Heart right ventricle (tissue), 16 donors: ENCODE results near the gene ALDH1A1. TPM values are rescaled to one million over a fixed set of nuclear protein-coding genes. Genes with fewer than 3 reads are reported as not detected.

Experiments used
- ATAC-seq, 8 donors: fragments of 200-7000 bp; cut with Tn5 transposase; one replicate each; pipeline ENCODE4 v1.9.1; 2020; ENCODE audit warnings: mild to moderate bottlenecking in 8 of 8, moderate library complexity in 8 of 8, moderate number of reproducible peaks in 1 of 8
- DNase-seq, 2 donors: peaks; one replicate each; pipeline ENCODE4 v3.0.0-alpha.2; 2020
- H3K27ac ChIP-seq, 10 donors: fragments of 200-600 bp; sonication (generic) in 2 of 10; one replicate each; pipeline versions ENCODE4 v1.5.0 to v1.8.0; 2020 to 2022; ENCODE audit warnings: mild to moderate bottlenecking in 3 of 10
- H3K27me3 ChIP-seq, 7 donors: fragments of 200-600 bp; one replicate each; pipeline ENCODE4 v1.8.0; 2021 to 2022; ENCODE audit warnings: mild to moderate bottlenecking in 2 of 7
- H3K36me3 ChIP-seq, 9 donors: fragments of 200-600 bp; sonication (generic) in 1 of 9; one replicate each; pipeline versions ENCODE4 v1.5.0 to v1.8.0; 2020 to 2022; ENCODE audit warnings: mild to moderate bottlenecking in 2 of 9
- H3K4me1 ChIP-seq, 9 donors: fragments of 200-600 bp; sonication (generic) in 1 of 9; one replicate each; pipeline versions ENCODE4 v1.5.0 to v1.8.0; 2020 to 2022; ENCODE audit warnings: mild to moderate bottlenecking in 4 of 9
- H3K4me3 ChIP-seq, 10 donors: fragments of 200-600 bp; sonication (generic) in 2 of 10; one replicate each; pipeline versions ENCODE4 v1.5.0 to v1.8.0; 2020 to 2022; ENCODE audit warnings: mild to moderate bottlenecking in 7 of 10, moderate library complexity in 2 of 10
- H3K9me3 ChIP-seq, 11 donors: fragments of 200-600 bp in 10 of 11; sonication (generic) in 2 of 11; one replicate each; pipeline versions ENCODE4 v1.5.0 to v1.8.0; 2013 to 2022; ENCODE audit warnings: mild to moderate bottlenecking in 2 of 11, control low read depth in 1 of 11, moderate library complexity in 1 of 11
- CTCF ChIP-seq, 9 donors: fragments of 200-600 bp; sonication (generic) in 2 of 9; IDR thresholded peaks; one replicate each; pipeline versions ENCODE4 v1.5.0 to v1.8.0; 2021 to 2022; ENCODE audit warnings: antibody characterized with exemption in 9 of 9, mild to moderate bottlenecking in 5 of 9, moderate library complexity in 1 of 9
- WGBS, 2 donors: extraction: QIAGEN DNeasy Blood & Tissue Kit; methylation state at CpG; one replicate each; pipeline ENCODE4 v1.1.7; 2013; ENCODE audit warnings: inconsistent platforms in 1 of 2; 5-methylcytosine and 5-hydroxymethylcytosine counted together
- intact Hi-C, 10 donors: fragments of 100-400 bp; cut with DNase I; formaldehyde crosslinking; loops; one replicate each; pipeline versions ENCODE4 v1.11.1 to v1.14.2; 2022
- polyA plus RNA-seq, 2 donors: library from polyadenylated mRNA; stranded (reverse); fragments of 200-250 nt; gene quantifications; one replicate each; pipeline ENCODE4 v1.2.3, GENCODE V29; 2013
- total RNA-seq, 10 donors: library from RNA; stranded (reverse); fragmentation: NEBNext Ultra II Directional in 3 of 10; extraction: Animal tissue kit (Norgen Biotek cat#: 25700) in 3 of 10; gene quantifications; one replicate each; pipeline versions ENCODE4 v1.2.1 to v1.2.4, GENCODE V29; 2021 to 2023
- donor health status: Arrhythmogenic right ventricular cardiomyopathy.
- donor health status: ischemic (EF 13 %, LVEDD 7.1; RV severe dilation, severe dysfunction).
- donor health status: healthy with polysubstance abuse.
- donor health status: DM: no; HTN: yes; CAD: no.
- donor health status: DM: no; HTN: no; CAD: no.
- donor health status: ischemic (EF 25% LVEDD 6.9; RV normal size, moderate dysfunction).
- donor health status: ischemic (EF 25% LVEDD 5.7; RV mildly dilated, moderate dysfunction).
- donor health status: healthy.
- donor health status: DM: yes; HTN: yes; CAD: no.
- donor health status: Ischemic cardiomyopathy.
- donor health status: ischemic (EF 35%, LVEDD 5.7; RV mildly dilated, moderate dysfunction).
- donor health status: nonischemic (EF 11% LVEDD 7.7; RV severe dilation, severe dysfunction).
- donor health status: DM: yes; HTN: yes; CAD: no.
- donor health status: PGD.
- donor health status: ischemic (EF 29% LVEDD 5.4; RV normal size, mild dysfunction).
- donor health status: nonischemic (EF 23%, LVEDD 6.1; RV moderate dilation, normal function).

The ALDH1A1 gene
- total and polyA plus RNA-seq, 12 donors = 4.3 to 32.8 (median 11.1) TPM

- intact Hi-C loops = no loop called here
- peak; percentile 94 to 100 (median 98) for ATAC-seq
- TF ChIP-seq CTCF (IDR thresholded peaks at IDR 0.05) = no peak
Measured at GRCh38 chr9:72882117-72882775, 70.6 kb downstream of the ALDH1A1 start.

GRCh38 chr9:72880821-72881220 lies 72.0 kb downstream of the ALDH1A1 start:
- H3K36me3 ChIP-seq = no peaks in the 10 kb centered on the region
- peaks cover 0 to 19% (median 0%) of the 10 kb centered on the region in 9 donors for H3K4me1 ChIP-seq
- intact Hi-C loops = no loop called here
- H3K4me3 ChIP-seq = no peak overlapping the region
- H3K27ac ChIP-seq = no peak overlapping the region
- no peak for DNase-seq
- no peaks in the 10 kb centered on the region for H3K27me3 ChIP-seq
- ATAC-seq = no peak
- H3K9me3 ChIP-seq = peaks cover 0 to 8% (median 0%) of the 10 kb centered on the region in 11 donors
- 57 to 75% methylated on average over 2 of the region's 2 CpGs for WGBS, 2 donors
- no peak for TF ChIP-seq CTCF (IDR thresholded peaks at IDR 0.05)

More at GRCh38 chr9:72882117-72882775, 70.6 kb downstream of the ALDH1A1 start:
- Histone ChIP-seq H3K9me3 (peaks cover 0 to 8% (median 0%) of the 10 kb centered on the region in 11 donors), H3K4me3 (no peak overlapping the region), H3K27ac (peak overlapping the region in 8 of 10 donors; percentile 5 to 79 (median 70)), H3K27me3 (no peaks in the 10 kb centered on the region), H3K4me1 (peaks cover 0 to 19% (median 0%) of the 10 kb centered on the region in 9 donors), H3K36me3 (no peaks in the 10 kb centered on the region)
- 70 to 73% methylated on average over 6 of the region's 6 CpGs for WGBS, 2 donors
- DNase-seq = peak; percentile 40 to 73

- TF ChIP-seq CTCF (IDR thresholded peaks at IDR 0.05) = no peak
Measured at GRCh38 chr9:72875221-72875620, 77.6 kb downstream of the ALDH1A1 start.

GRCh38 chr9:72874344-72874743 lies 78.5 kb downstream of the ALDH1A1 start:
- no peaks in the 10 kb centered on the region for H3K27me3 ChIP-seq
- intact Hi-C loops = loop anchor here in 8 of 10 donors (5.0 kb wide), 3 partner anchors 148 to 308 kb away; no protein-coding TSS in a partner anchor
- peaks cover 0 to 19% (median 3%) of the 10 kb centered on the region in 9 donors for H3K4me1 ChIP-seq
- H3K4me3 ChIP-seq = no peak overlapping the region
- H3K9me3 ChIP-seq = peaks cover 0 to 8% (median 0%) of the 10 kb centered on the region in 11 donors
- 87 to 93% methylated on average over 2 of the region's 2 CpGs for WGBS, 2 donors
- H3K27ac ChIP-seq = no peak overlapping the region
- ATAC-seq = no peak
- DNase-seq = no peak
- no peaks in the 10 kb centered on the region for H3K36me3 ChIP-seq
- no peak for TF ChIP-seq CTCF (IDR thresholded peaks at IDR 0.05)

More at GRCh38 chr9:72875221-72875620, 77.6 kb downstream of the ALDH1A1 start:
- peaks cover 0 to 8% (median 0%) of the 10 kb centered on the region in 11 donors for H3K9me3 ChIP-seq
- H3K4me3 ChIP-seq = no peak overlapping the region
- H3K27me3 ChIP-seq = no peaks in the 10 kb centered on the region
- intact Hi-C loops = no loop called here
- DNase-seq = no peak
- ATAC-seq = no peak
- H3K27ac ChIP-seq = no peak overlapping the region
- H3K4me1 ChIP-seq = peaks cover 0 to 19% (median 3%) of the 10 kb centered on the region in 9 donors
- H3K36me3 ChIP-seq = no peaks in the 10 kb centered on the region
